ENCODE data around the gene RAPGEF5.
A peak's percentile ranks its signal among the peaks of the same experiment; 100 is the strongest.

RAPGEF5 gene

DNA sequence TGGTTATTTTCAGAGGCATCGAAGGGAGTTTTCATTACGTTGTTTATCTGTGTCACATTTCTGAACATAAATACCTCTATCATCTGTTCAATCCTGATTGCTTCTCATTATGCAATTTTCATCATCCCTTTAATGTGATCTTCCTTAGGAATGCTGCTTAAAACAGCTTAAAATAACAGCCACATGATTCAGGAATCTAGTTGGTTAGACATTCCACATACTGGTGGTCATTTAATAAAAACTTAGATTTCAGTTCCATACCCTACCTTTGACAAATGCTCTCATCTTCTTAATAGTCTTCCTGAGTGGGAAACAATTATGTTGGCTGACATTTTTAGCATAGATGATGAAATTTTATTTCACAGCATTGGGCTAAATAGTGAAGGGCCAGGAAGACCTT lies 219.9 kb downstream of the RAPGEF5 start:
- H3K36me3 ChIP-seq = peaks cover 72% of the 10 kb centered on the region
- no peaks in the 10 kb centered on the region for H3K9me3 ChIP-seq
- DNase-seq = no peak
- TF ChIP-seq, protein P1, sequence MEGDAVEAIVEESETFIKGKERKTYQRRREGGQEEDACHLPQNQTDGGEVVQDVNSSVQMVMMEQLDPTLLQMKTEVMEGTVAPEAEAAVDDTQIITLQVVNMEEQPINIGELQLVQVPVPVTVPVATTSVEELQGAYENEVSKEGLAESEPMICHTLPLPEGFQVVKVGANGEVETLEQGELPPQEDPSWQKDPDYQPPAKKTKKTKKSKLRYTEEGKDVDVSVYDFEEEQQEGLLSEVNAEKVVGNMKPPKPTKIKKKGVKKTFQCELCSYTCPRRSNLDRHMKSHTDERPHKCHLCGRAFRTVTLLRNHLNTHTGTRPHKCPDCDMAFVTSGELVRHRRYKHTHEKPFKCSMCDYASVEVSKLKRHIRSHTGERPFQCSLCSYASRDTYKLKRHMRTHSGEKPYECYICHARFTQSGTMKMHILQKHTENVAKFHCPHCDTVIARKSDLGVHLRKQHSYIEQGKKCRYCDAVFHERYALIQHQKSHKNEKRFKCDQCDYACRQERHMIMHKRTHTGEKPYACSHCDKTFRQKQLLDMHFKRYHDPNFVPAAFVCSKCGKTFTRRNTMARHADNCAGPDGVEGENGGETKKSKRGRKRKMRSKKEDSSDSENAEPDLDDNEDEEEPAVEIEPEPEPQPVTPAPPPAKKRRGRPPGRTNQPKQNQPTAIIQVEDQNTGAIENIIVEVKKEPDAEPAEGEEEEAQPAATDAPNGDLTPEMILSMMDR (IDR thresholded peaks at IDR 0.05; ENCODE audit: low read depth, low read length) = no peak
- H3K4me1 ChIP-seq = no peaks in the 10 kb centered on the region
- no peak overlapping the region for H3K4me3 ChIP-seq (ENCODE audit: low read depth, low read length)
- no peaks in the 10 kb centered on the region for H3K27me3 ChIP-seq

DNA sequence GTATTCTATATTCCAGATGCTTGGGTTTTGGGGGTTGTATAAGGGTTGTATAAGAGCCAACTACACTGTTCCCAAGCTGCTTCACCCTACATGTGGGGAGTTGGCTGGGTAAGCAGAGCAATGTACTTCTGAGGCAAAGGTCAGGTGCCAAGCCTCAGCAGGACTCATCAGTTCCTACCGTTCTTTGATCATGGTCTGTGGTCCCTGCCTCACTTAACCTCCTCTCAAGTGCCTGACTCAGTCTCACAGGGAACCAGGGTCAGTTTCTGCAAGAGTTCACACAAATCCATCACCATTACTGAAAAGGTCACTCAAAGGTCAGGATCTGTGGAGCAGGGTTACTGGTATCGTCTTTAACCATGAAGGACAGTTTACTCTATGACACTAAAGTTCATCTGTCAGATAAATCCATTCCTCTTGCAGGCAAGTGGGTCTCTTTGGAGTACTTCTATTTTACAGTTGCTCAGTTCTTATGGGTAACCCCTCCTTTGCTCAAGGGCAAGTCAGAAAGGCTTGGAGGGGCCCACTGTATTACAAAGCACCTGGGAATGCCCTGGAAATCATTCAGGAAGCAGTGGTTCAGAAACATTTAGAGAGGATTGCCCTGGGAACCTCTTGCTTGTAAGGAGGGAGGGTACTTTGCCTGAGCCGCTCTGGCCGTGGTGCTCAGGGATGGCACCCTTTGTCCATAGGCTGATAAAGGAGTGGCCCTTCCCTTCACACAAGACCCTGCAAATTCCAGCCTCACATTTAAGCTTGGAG lies 227.0 kb downstream of the RAPGEF5 start:
- H3K4me1 ChIP-seq = peaks cover 35% of the 10 kb centered on the region
- no peak for DNase-seq
- H3K27me3 ChIP-seq = no peaks in the 10 kb centered on the region
- TF ChIP-seq, protein P1 (IDR thresholded peaks at IDR 0.05; ENCODE audit: low read depth, low read length) = no peak
- H3K4me3 ChIP-seq (ENCODE audit: low read depth, low read length) = no peak overlapping the region
- peaks cover 41% of the 10 kb centered on the region for H3K36me3 ChIP-seq
- no peaks in the 10 kb centered on the region for H3K9me3 ChIP-seq

GRCh38 chr7:22129166-22129565 lies 227.8 kb downstream of the RAPGEF5 start:
- Histone ChIP-seq H3K4me3 (ENCODE audit: low read depth, low read length) (no peak overlapping the region), H3K9me3 (no peaks in the 10 kb centered on the region), H3K4me1 (peaks cover 35% of the 10 kb centered on the region), H3K36me3 (peaks cover 48% of the 10 kb centered on the region), H3K27me3 (no peaks in the 10 kb centered on the region)
- DNase-seq = no peak
- TF ChIP-seq, protein P1 (IDR thresholded peaks at IDR 0.05; ENCODE audit: low read depth, low read length) = no peak

- DNase-seq = peak; percentile 55
- Histone ChIP-seq H3K4me3 (ENCODE audit: low read depth, low read length) (no peak overlapping the region), H3K36me3 (peaks cover 53% of the 10 kb centered on the region), H3K27me3 (no peaks in the 10 kb centered on the region), H3K4me1 (peaks cover 35% of the 10 kb centered on the region), H3K9me3 (no peaks in the 10 kb centered on the region)
- TF ChIP-seq, protein P1 (IDR thresholded peaks at IDR 0.05; ENCODE audit: low read depth, low read length) = no peak
Measured at GRCh38 chr7:22128528-22128920, 228.4 kb downstream of the RAPGEF5 start.

DNA sequence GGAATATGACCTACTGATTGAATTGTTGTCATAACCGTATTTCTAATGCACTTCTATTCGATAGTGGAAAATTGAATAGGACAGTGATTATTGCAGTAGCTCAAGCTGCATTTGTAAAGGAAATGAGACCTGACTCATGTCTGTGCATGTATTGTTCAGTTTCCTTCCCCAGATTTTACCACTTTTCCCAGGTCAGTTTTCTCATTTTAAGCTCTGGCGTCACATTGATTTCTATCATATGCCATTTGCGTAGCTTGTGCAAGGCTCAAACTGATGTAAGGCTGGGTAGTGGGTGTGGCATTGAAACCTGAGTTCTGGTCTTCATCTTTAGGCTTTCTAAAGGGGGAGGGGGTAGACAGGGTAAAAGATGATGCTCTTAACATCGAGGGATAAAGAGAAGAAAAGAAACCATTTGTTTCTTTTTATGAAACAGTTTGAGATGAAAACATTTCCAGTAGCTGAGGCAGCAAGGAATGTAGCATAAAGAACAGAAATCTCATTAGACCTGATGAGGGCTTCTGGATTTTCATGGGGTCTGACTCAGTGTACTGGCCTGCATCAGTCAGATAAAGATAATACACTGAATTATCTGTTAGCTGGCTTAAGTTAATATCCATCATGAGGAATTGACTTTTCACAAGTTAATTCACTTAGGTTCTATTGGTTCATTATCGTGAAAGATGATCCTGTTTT lies 229.0 kb downstream of the RAPGEF5 start:
- TF ChIP-seq, protein P1 (IDR thresholded peaks at IDR 0.05; ENCODE audit: low read depth, low read length) = no peak
- H3K36me3 ChIP-seq = peaks cover 52% of the 10 kb centered on the region
- H3K9me3 ChIP-seq = no peaks in the 10 kb centered on the region
- H3K27me3 ChIP-seq = no peaks in the 10 kb centered on the region
- DNase-seq = peak; percentile 53
- peaks cover 35% of the 10 kb centered on the region for H3K4me1 ChIP-seq
- H3K4me3 ChIP-seq (ENCODE audit: low read depth, low read length) = no peak overlapping the region; the same call in 1 of the 2 replicates

GRCh38 chr7:22125436-22125835 lies 231.5 kb downstream of the RAPGEF5 start:
- no peaks in the 10 kb centered on the region for H3K27me3 ChIP-seq
- peaks cover 64% of the 10 kb centered on the region for H3K36me3 ChIP-seq
- peaks cover 30% of the 10 kb centered on the region for H3K4me1 ChIP-seq
- TF ChIP-seq, protein P1 (IDR thresholded peaks at IDR 0.05; ENCODE audit: low read depth, low read length) = no peak
- no peak overlapping the region for H3K4me3 ChIP-seq (ENCODE audit: low read depth, low read length)
- no peak for DNase-seq
- no peaks in the 10 kb centered on the region for H3K9me3 ChIP-seq
